Measurements from ENCODE around the gene EPN3.

EPN3 gene

DNA sequence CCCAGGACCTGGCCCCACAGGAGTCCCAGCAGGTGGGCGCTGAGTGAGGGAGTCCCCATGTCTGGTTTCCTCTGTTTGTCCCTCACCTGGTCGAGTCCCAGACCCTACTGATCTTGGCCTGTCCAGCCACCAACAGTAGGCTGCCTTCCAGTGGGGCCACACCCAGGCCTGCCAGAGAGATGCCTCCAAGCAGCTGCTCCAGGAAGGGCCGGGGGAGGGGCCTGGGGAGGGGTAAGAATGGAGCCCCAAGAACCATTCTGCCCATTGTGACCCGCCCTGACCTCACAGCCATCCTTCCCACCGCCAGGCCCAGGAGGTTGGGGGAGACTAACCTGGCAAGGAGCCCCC lies 15.2 kb downstream of the EPN3 start:
- TF ChIP-seq, protein P1, sequence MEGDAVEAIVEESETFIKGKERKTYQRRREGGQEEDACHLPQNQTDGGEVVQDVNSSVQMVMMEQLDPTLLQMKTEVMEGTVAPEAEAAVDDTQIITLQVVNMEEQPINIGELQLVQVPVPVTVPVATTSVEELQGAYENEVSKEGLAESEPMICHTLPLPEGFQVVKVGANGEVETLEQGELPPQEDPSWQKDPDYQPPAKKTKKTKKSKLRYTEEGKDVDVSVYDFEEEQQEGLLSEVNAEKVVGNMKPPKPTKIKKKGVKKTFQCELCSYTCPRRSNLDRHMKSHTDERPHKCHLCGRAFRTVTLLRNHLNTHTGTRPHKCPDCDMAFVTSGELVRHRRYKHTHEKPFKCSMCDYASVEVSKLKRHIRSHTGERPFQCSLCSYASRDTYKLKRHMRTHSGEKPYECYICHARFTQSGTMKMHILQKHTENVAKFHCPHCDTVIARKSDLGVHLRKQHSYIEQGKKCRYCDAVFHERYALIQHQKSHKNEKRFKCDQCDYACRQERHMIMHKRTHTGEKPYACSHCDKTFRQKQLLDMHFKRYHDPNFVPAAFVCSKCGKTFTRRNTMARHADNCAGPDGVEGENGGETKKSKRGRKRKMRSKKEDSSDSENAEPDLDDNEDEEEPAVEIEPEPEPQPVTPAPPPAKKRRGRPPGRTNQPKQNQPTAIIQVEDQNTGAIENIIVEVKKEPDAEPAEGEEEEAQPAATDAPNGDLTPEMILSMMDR (IDR thresholded peaks at IDR 0.05; ENCODE audit: low read depth, low read length) = no peak
- peak overlapping the region; percentile 69 to 70 for H3K4me3 ChIP-seq (replicated peaks in 1 of 2; ENCODE audit: low read depth in 2 of 2, low read length in 2 of 2)
- no peak for DNase-seq (ENCODE audit: low read depth in 2 of 2)

GRCh38 chr17:50548831-50549230 lies 16.3 kb downstream of the EPN3 start:
- DNase-seq (ENCODE audit: low read depth in 2 of 2) = no peak
- no peak overlapping the region for H3K4me3 ChIP-seq (replicated peaks in 1 of 2; ENCODE audit: low read depth in 2 of 2, low read length in 2 of 2)
- TF ChIP-seq, protein P1 (IDR thresholded peaks at IDR 0.05; ENCODE audit: low read depth, low read length) = no peak

DNA sequence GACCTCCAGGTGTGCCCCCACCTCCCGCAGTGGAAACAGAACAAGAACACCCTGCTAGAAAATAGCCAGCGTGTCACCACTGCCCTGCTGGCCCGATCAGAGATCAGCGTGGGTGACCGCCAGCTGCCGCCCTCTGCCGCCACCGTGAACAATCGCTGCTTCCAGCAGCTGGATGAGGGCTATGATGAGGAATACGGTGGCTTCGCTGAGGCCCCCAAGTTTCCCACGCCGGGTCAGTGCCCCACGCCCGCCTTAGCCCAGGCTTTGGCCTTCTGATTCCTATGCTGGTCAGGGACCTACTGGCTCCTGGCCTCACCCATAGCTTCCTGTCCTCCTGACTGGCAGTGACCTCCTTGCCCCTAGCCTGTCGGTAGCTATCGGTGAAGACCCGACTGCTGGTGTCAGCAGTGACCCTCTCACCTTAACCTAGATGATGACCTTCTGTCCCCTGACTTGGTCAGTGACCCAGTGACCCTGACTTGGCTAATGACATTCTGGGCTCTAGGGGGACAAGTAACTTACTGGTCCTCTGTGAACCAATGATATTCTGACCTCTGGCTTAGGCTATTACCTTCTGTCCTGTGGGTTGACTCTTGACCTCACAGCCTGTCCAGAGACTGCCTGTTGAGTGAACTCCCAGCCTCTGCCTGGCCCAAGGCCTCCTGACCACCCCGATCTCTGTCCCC lies 16.9 kb downstream of the EPN3 start:
- DNase-seq (ENCODE audit: low read depth in 2 of 2) = no peak
- TF ChIP-seq, protein P1 (IDR thresholded peaks at IDR 0.05; ENCODE audit: low read depth, low read length) = no peak
- H3K4me3 ChIP-seq (replicated peaks in 1 of 2; ENCODE audit: low read depth in 2 of 2, low read length in 2 of 2) = no peak overlapping the region

- no peak for DNase-seq (ENCODE audit: low read depth in 2 of 2)
- TF ChIP-seq, protein P1 (IDR thresholded peaks at IDR 0.05; ENCODE audit: low read depth, low read length) = no peak
- H3K4me3 ChIP-seq (replicated peaks in 1 of 2; ENCODE audit: low read depth in 2 of 2, low read length in 2 of 2) = no peak overlapping the region
Measured at GRCh38 chr17:50549969-50550368, 17.4 kb downstream of the EPN3 start.

- TF ChIP-seq, protein P1 (IDR thresholded peaks at IDR 0.05; ENCODE audit: low read depth, low read length) = peak; percentile 90
- DNase-seq (ENCODE audit: low read depth in 2 of 2) = peak; percentile 91 to 93
- no peak overlapping the region for H3K4me3 ChIP-seq (replicated peaks in 1 of 2; ENCODE audit: low read depth in 2 of 2, low read length in 2 of 2)
Measured at GRCh38 chr17:50550661-50551432, 18.3 kb downstream of the EPN3 start.

DNA sequence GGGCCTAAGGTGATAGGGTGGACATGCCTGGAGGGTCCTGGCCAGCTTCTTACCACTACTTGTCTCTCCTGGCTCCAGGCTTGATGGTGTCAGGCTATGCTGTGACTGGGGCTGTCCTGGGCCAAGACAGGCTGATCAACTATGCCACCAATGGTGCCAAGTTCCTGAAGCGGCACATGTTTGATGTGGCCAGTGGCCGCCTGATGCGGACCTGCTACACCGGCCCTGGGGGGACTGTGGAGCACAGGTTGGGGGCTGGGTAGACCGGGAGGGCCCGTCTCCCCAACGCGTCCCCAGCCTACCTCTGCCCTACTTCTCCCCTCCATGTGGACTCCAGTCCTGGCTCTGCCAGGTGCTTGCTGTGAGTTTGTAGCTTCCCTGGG lies 18.9 kb downstream of the EPN3 start:
- DNase-seq (ENCODE audit: low read depth in 2 of 2) = no peak
- no peak overlapping the region for H3K4me3 ChIP-seq (replicated peaks in 1 of 2; ENCODE audit: low read depth in 2 of 2, low read length in 2 of 2)
- TF ChIP-seq, protein P1 (IDR thresholded peaks at IDR 0.05; ENCODE audit: low read depth, low read length) = no peak
